Measurements from ENCODE around the gene TMEM52B.
"Not testable (repeated sequence)": the region's sequence is repeated elsewhere in the genome, so short reads cannot be mapped to it uniquely, and the experiment has no call there.

Gene TMEM52B

DNA sequence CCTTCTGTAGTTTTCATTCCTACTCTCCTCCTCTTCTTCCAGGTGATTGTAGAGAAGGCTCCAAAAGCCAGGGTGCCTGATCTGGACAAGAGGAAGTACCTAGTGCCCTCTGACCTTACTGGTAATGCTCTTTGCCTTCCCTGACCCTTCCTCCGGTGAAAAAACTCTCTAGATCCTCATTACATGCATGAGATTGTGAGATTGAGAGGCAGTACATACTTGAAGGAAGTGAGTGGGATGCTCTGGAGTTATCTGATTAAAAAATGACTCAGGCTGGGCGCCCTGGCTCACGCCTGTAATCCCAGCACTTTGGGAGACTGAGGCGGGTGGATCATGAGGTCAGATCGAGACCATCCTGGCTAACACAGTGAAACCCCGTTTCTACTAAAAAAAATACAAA, 39.2 kb downstream of the TMEM52B start:
- no peak overlapping the region for H3K4me2 ChIP-seq (ENCODE audit: low read length)
- no peak overlapping the region for H3K9ac ChIP-seq (ENCODE audit: low read length)
- peaks cover 12% of the 10 kb centered on the region for H3K36me3 ChIP-seq (ENCODE audit: control insufficient read depth, insufficient read depth, low read length)
- H3K27me3 ChIP-seq (ENCODE audit: insufficient read depth, low read length, poor library complexity) = no peaks in the 10 kb centered on the region
- H3K4me1 ChIP-seq (ENCODE audit: control insufficient read depth, low read depth, low read length) = no peaks in the 10 kb centered on the region
- no peak for DNase-seq
- H3K4me3 ChIP-seq (ENCODE audit: low read length) = no peak overlapping the region
- no peak overlapping the region for H4K8ac ChIP-seq (ENCODE audit: low read depth, low read length)
- no peak overlapping the region for H3K23ac ChIP-seq (ENCODE audit: low read length)
- H3K27ac ChIP-seq (ENCODE audit: low read depth, low read length) = no peak overlapping the region
- H2BK5ac ChIP-seq (ENCODE audit: low read length) = no peak overlapping the region
- no peak overlapping the region for H3K4ac ChIP-seq (ENCODE audit: low read depth, low read length)
- no CpG with 5 or more reads among the region's 6 CpGs for WGBS (ENCODE audit: extremely low coverage, insufficient coverage, low lambda C conversion rate)
- no peak overlapping the region for H3K18ac ChIP-seq (ENCODE audit: low read length)
- H3K79me2 ChIP-seq (ENCODE audit: control insufficient read depth, insufficient read depth, low read length) = peaks cover 25% of the 10 kb centered on the region
- H3K79me1 ChIP-seq (ENCODE audit: low read length) = peaks cover 4% of the 10 kb centered on the region
- no peak overlapping the region for H2BK15ac ChIP-seq (replicated peaks; ENCODE audit: low read depth)
- no peak overlapping the region for H2BK120ac ChIP-seq (ENCODE audit: low read depth, low read length)
- H2AK5ac ChIP-seq (ENCODE audit: low read length) = no peak overlapping the region
- no peak overlapping the region for H3K56ac ChIP-seq (ENCODE audit: low read length)
- H4K5ac ChIP-seq (ENCODE audit: low read length) = no peak overlapping the region

DNA sequence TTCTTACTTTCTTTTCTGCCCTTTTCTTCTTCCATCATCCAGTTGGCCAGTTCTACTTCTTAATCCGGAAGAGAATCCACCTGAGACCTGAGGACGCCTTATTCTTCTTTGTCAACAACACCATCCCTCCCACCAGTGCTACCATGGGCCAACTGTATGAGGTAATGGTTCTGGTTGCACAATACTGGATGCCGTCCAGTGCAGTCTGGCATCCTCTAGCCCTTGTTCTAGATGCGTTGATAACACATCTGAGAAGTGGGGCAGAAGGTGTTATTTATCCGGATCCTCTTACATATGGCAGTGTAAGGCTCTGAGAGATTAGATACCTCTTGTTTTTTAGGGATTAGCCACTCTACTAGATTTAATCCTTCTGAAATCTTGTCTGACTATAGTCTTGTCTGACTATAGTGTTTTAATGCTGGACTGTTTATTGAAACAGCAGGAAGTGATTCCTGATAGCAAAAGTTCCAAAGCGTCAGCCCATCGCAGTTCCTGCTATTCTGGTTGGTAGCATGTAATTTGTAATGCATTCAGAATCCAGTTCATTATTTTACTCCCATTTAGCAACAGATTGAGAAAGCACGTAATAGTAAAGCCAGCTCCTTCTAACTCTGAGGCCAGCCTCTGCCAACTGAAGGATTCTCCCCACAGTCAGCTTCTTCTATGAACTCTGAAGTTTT, 41.7 kb downstream of the TMEM52B start:
- Histone ChIP-seq H3K4me1 (ENCODE audit: control insufficient read depth, low read depth, low read length) (no peaks in the 10 kb centered on the region), H4K5ac (ENCODE audit: low read length) (no peak overlapping the region), H3K56ac (ENCODE audit: low read length) (no peak overlapping the region), H2AK5ac (ENCODE audit: low read length) (no peak overlapping the region), H3K79me1 (ENCODE audit: low read length) (peaks cover 4% of the 10 kb centered on the region), H3K23ac (ENCODE audit: low read length) (no peak overlapping the region), H3K9ac (ENCODE audit: low read length) (no peak overlapping the region), H2BK15ac (replicated peaks; ENCODE audit: low read depth) (no peak overlapping the region), H3K27me3 (ENCODE audit: insufficient read depth, low read length, poor library complexity) (no peaks in the 10 kb centered on the region), H3K4me3 (ENCODE audit: low read length) (no peak overlapping the region), H3K27ac (ENCODE audit: low read depth, low read length) (no peak overlapping the region), H3K36me3 (ENCODE audit: control insufficient read depth, insufficient read depth, low read length) (peaks cover 21% of the 10 kb centered on the region), H3K4me2 (ENCODE audit: low read length) (no peak overlapping the region), H3K79me2 (ENCODE audit: control insufficient read depth, insufficient read depth, low read length) (peaks cover 7% of the 10 kb centered on the region), H2BK120ac (ENCODE audit: low read depth, low read length) (no peak overlapping the region), H2BK5ac (ENCODE audit: low read length) (no peak overlapping the region), H4K8ac (ENCODE audit: low read depth, low read length) (no peak overlapping the region), H3K4ac (ENCODE audit: low read depth, low read length) (no peak overlapping the region), H3K18ac (ENCODE audit: low read length) (no peak overlapping the region)
- no CpG with 5 or more reads among the region's 8 CpGs for WGBS (ENCODE audit: extremely low coverage, insufficient coverage, low lambda C conversion rate)
- no peak for DNase-seq

GRCh38 chr12:10221846-10222245, 43.0 kb downstream of the TMEM52B start:
- H3K4me2 ChIP-seq (ENCODE audit: low read length) = no peak overlapping the region
- DNase-seq = no peak
- H2BK5ac ChIP-seq (ENCODE audit: low read length) = no peak overlapping the region
- peaks cover 21% of the 10 kb centered on the region for H3K36me3 ChIP-seq (ENCODE audit: control insufficient read depth, insufficient read depth, low read length)
- H3K9ac ChIP-seq (ENCODE audit: low read length) = no peak overlapping the region
- H3K4ac ChIP-seq (ENCODE audit: low read depth, low read length) = no peak overlapping the region
- H3K4me3 ChIP-seq (ENCODE audit: low read length) = no peak overlapping the region
- WGBS (ENCODE audit: extremely low coverage, insufficient coverage, low lambda C conversion rate) = no CpG with 5 or more reads among the region's 5 CpGs
- H2BK120ac ChIP-seq (ENCODE audit: low read depth, low read length) = no peak overlapping the region
- H3K18ac ChIP-seq (ENCODE audit: low read length) = no peak overlapping the region
- no peak overlapping the region for H4K5ac ChIP-seq (ENCODE audit: low read length)
- H3K23ac ChIP-seq (ENCODE audit: low read length) = no peak overlapping the region
- H2BK15ac ChIP-seq (replicated peaks; ENCODE audit: low read depth) = no peak overlapping the region
- H3K79me2 ChIP-seq (ENCODE audit: control insufficient read depth, insufficient read depth, low read length) = peaks cover 2% of the 10 kb centered on the region
- no peaks in the 10 kb centered on the region for H3K27me3 ChIP-seq (ENCODE audit: insufficient read depth, low read length, poor library complexity)
- H4K8ac ChIP-seq (ENCODE audit: low read depth, low read length) = no peak overlapping the region
- no peak overlapping the region for H2AK5ac ChIP-seq (ENCODE audit: low read length)
- no peak overlapping the region for H3K27ac ChIP-seq (ENCODE audit: low read depth, low read length)
- no peak overlapping the region for H3K56ac ChIP-seq (ENCODE audit: low read length)
- peaks cover 4% of the 10 kb centered on the region for H3K79me1 ChIP-seq (ENCODE audit: low read length)
- no peaks in the 10 kb centered on the region for H3K4me1 ChIP-seq (ENCODE audit: control insufficient read depth, low read depth, low read length)

DNA sequence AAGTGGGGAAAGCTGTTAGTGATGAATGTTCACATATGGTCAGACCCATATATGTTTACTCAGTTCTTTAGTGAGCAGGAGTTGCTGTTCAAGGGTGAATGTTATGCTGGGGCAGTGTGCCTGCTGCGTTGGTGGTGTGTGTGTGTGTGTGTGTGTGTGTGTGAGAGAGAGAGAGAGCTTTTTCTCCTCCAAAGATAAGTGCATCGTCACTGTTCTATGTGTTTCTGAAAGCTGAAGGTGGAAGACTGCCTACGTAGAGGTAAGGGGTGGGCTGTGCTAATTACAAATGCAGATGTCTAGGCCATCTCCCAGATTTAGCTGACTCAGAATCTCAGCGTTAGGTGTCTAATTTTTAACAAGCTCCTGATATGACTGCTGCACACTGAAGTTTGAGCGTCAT, 44.4 kb downstream of the TMEM52B start:
- H4K5ac ChIP-seq (ENCODE audit: low read length) = no peak overlapping the region
- H2AK5ac ChIP-seq (ENCODE audit: low read length) = no peak overlapping the region
- no peak overlapping the region for H2BK5ac ChIP-seq (ENCODE audit: low read length)
- H3K27me3 ChIP-seq (ENCODE audit: insufficient read depth, low read length, poor library complexity) = no peaks in the 10 kb centered on the region
- H3K36me3 ChIP-seq (ENCODE audit: control insufficient read depth, insufficient read depth, low read length) = peaks cover 21% of the 10 kb centered on the region
- no peak overlapping the region for H2BK120ac ChIP-seq (ENCODE audit: low read depth, low read length)
- no CpG with 5 or more reads among the region's 5 CpGs for WGBS (ENCODE audit: extremely low coverage, insufficient coverage, low lambda C conversion rate)
- H2BK15ac ChIP-seq (replicated peaks; ENCODE audit: low read depth) = no peak overlapping the region
- no peak overlapping the region for H4K8ac ChIP-seq (ENCODE audit: low read depth, low read length)
- H3K4me1 ChIP-seq (ENCODE audit: control insufficient read depth, low read depth, low read length) = no peaks in the 10 kb centered on the region
- no peak overlapping the region for H3K9ac ChIP-seq (ENCODE audit: low read length)
- no peak overlapping the region for H3K27ac ChIP-seq (ENCODE audit: low read depth, low read length)
- no peak overlapping the region for H3K4me3 ChIP-seq (ENCODE audit: low read length)
- H3K79me2 ChIP-seq (ENCODE audit: control insufficient read depth, insufficient read depth, low read length) = no peaks in the 10 kb centered on the region
- H3K18ac ChIP-seq (ENCODE audit: low read length) = no peak overlapping the region
- H3K4ac ChIP-seq (ENCODE audit: low read depth, low read length) = no peak overlapping the region
- H3K56ac ChIP-seq (ENCODE audit: low read length) = no peak overlapping the region
- no peak for DNase-seq
- H3K4me2 ChIP-seq (ENCODE audit: low read length) = no peak overlapping the region
- no peak overlapping the region for H3K23ac ChIP-seq (ENCODE audit: low read length)
- peaks cover 4% of the 10 kb centered on the region for H3K79me1 ChIP-seq (ENCODE audit: low read length)

DNA sequence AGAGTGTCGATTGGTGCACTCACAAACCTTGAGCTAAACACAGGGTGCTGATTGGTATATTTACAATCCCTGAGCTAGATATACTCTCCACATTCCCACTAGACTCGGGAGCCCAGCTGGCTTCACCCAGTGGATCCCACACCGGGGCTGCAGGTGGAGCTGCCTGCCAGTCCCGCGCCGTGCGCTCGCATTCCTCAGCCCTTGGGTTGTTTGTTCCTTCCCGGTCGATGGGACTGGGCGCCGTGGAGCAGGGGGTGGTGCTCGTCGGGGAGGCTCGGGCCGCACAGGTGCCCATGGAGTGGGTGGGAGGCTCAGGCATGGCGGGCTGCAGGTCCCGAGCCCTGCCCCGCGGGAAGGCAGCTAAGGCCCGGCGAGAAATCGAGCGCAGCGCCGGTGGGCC, 46.6 kb downstream of the TMEM52B start:
- not testable (repeated sequence) for H3K18ac ChIP-seq (ENCODE audit: low read length); H3K79me1 ChIP-seq (ENCODE audit: low read length); H3K4me1 ChIP-seq (ENCODE audit: control insufficient read depth, low read depth, low read length); H3K4me3 ChIP-seq (ENCODE audit: low read length); H3K27ac ChIP-seq (ENCODE audit: low read depth, low read length); H2AK5ac ChIP-seq (ENCODE audit: low read length); H2BK120ac ChIP-seq (ENCODE audit: low read depth, low read length); H3K23ac ChIP-seq (ENCODE audit: low read length); H2BK15ac ChIP-seq (replicated peaks; ENCODE audit: low read depth); DNase-seq; H3K9ac ChIP-seq (ENCODE audit: low read length); H3K27me3 ChIP-seq (ENCODE audit: insufficient read depth, low read length, poor library complexity); H2BK5ac ChIP-seq (ENCODE audit: low read length); H4K5ac ChIP-seq (ENCODE audit: low read length); H3K56ac ChIP-seq (ENCODE audit: low read length); H3K79me2 ChIP-seq (ENCODE audit: control insufficient read depth, insufficient read depth, low read length); H3K4ac ChIP-seq (ENCODE audit: low read depth, low read length); H4K8ac ChIP-seq (ENCODE audit: low read depth, low read length); H3K4me2 ChIP-seq (ENCODE audit: low read length)
- WGBS (ENCODE audit: extremely low coverage, insufficient coverage, low lambda C conversion rate) = no CpG with 5 or more reads among the region's 26 CpGs
- peaks cover 17% of the 10 kb centered on the region for H3K36me3 ChIP-seq (ENCODE audit: control insufficient read depth, insufficient read depth, low read length)

DNA sequence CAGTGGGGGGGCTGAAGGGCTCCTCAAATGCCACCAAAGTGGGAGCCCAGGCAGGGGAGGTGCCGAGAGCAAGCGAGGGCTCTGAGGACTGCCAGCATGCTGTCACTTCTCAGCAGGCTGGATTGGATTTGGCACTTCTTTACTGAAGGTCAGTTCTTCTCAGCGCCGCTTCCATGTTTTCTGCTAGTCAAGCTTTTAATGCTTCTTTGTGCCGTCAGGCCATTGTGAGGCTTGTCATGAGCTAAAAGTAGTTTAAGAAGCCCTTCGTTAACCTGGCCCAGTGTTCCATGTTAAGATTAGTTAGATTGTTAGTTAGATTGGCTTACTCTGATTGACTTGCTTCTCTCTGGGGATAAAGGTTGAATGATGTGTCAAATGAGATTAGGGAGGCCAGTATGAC, 47.3 kb downstream of the TMEM52B start:
- no peak for DNase-seq
- Histone ChIP-seq H3K4me1 (ENCODE audit: control insufficient read depth, low read depth, low read length) (no peaks in the 10 kb centered on the region), H3K4me2 (ENCODE audit: low read length) (no peak overlapping the region), H3K79me1 (ENCODE audit: low read length) (no peaks in the 10 kb centered on the region), H3K9ac (ENCODE audit: low read length) (no peak overlapping the region), H3K27me3 (ENCODE audit: insufficient read depth, low read length, poor library complexity) (no peaks in the 10 kb centered on the region), H3K79me2 (ENCODE audit: control insufficient read depth, insufficient read depth, low read length) (no peaks in the 10 kb centered on the region), H2AK5ac (ENCODE audit: low read length) (no peak overlapping the region), H3K27ac (ENCODE audit: low read depth, low read length) (no peak overlapping the region), H2BK5ac (ENCODE audit: low read length) (no peak overlapping the region), H4K5ac (ENCODE audit: low read length) (no peak overlapping the region), H3K4ac (ENCODE audit: low read depth, low read length) (no peak overlapping the region), H3K56ac (ENCODE audit: low read length) (no peak overlapping the region), H2BK120ac (ENCODE audit: low read depth, low read length) (no peak overlapping the region), H2BK15ac (replicated peaks; ENCODE audit: low read depth) (no peak overlapping the region), H3K36me3 (ENCODE audit: control insufficient read depth, insufficient read depth, low read length) (peaks cover 16% of the 10 kb centered on the region), H3K4me3 (ENCODE audit: low read length) (no peak overlapping the region), H3K23ac (ENCODE audit: low read length) (no peak overlapping the region), H4K8ac (ENCODE audit: low read depth, low read length) (no peak overlapping the region), H3K18ac (ENCODE audit: low read length) (no peak overlapping the region)
- no CpG with 5 or more reads among the region's 6 CpGs for WGBS (ENCODE audit: extremely low coverage, insufficient coverage, low lambda C conversion rate)

Measured in mesendoderm (in vitro differentiated cells).